ENCODE results near the gene HBG1. TPM values are rescaled to one million over a fixed set of nuclear protein-coding genes. Genes with fewer than 3 reads are reported as not detected.

The HBG1 gene
- total RNA-seq, 1 donor from 2014 or later = not detected

GRCh38 chr11:5230266-5230665 is 19.4 kb downstream of the HBG1 start:
- no peak for DNase-seq (ENCODE audit: low read depth)
- no peaks in the 10 kb centered on the region for H3K27me3 ChIP-seq (ENCODE audit: control insufficient read depth, insufficient read depth, low read length)
- H3K4me3 ChIP-seq (ENCODE audit: low read depth, low read length) = no peak overlapping the region
- H3K36me3 ChIP-seq (ENCODE audit: control insufficient read depth, insufficient read depth, low read length) = no peaks in the 10 kb centered on the region
- TF ChIP-seq CTCF (IDR thresholded peaks at IDR 0.05; ENCODE audit: insufficient read depth, low read length, poor library complexity, severe bottlenecking) = no peak

- no peak for DNase-seq (ENCODE audit: low read depth)
- no peak overlapping the region for H3K4me3 ChIP-seq (ENCODE audit: low read depth, low read length)
- no peaks in the 10 kb centered on the region for H3K27me3 ChIP-seq (ENCODE audit: control insufficient read depth, insufficient read depth, low read length)
- no peak for TF ChIP-seq CTCF (IDR thresholded peaks at IDR 0.05; ENCODE audit: insufficient read depth, low read length, poor library complexity, severe bottlenecking)
- no peaks in the 10 kb centered on the region for H3K36me3 ChIP-seq (ENCODE audit: control insufficient read depth, insufficient read depth, low read length)
Measured at GRCh38 chr11:5229796-5230195, 19.9 kb downstream of the HBG1 start.

- Histone ChIP-seq H3K4me3 (ENCODE audit: low read depth, low read length) (no peak overlapping the region), H3K27me3 (ENCODE audit: control insufficient read depth, insufficient read depth, low read length) (no peaks in the 10 kb centered on the region), H3K36me3 (ENCODE audit: control insufficient read depth, insufficient read depth, low read length) (no peaks in the 10 kb centered on the region)
- no peak for DNase-seq (ENCODE audit: low read depth)
- no peak for TF ChIP-seq CTCF (IDR thresholded peaks at IDR 0.05; ENCODE audit: insufficient read depth, low read length, poor library complexity, severe bottlenecking)
Measured at GRCh38 chr11:5229356-5229755, 20.3 kb downstream of the HBG1 start.

- no peak for TF ChIP-seq CTCF (IDR thresholded peaks at IDR 0.05; ENCODE audit: insufficient read depth, low read length, poor library complexity, severe bottlenecking)
- Histone ChIP-seq H3K27me3 (ENCODE audit: control insufficient read depth, insufficient read depth, low read length) (no peaks in the 10 kb centered on the region), H3K36me3 (ENCODE audit: control insufficient read depth, insufficient read depth, low read length) (no peaks in the 10 kb centered on the region), H3K4me3 (ENCODE audit: low read depth, low read length) (no peak overlapping the region)
- no peak for DNase-seq (ENCODE audit: low read depth)
Measured at GRCh38 chr11:5228124-5228523, 21.5 kb downstream of the HBG1 start.

- no peak for TF ChIP-seq CTCF (IDR thresholded peaks at IDR 0.05; ENCODE audit: insufficient read depth, low read length, poor library complexity, severe bottlenecking)
Measured at GRCh38 chr11:5227681-5228080, 22.0 kb downstream of the HBG1 start.

GRCh38 chr11:5226732-5227310 is 22.8 kb downstream of the HBG1 start, which contains the start of gene HBB:
Gene HBB, minus strand, starts transcription at chr11:5227071. Its CDS starts 50 bp downstream, at chr11:5227021.
- Histone ChIP-seq H3K36me3 (ENCODE audit: control insufficient read depth, insufficient read depth, low read length) (no peaks in the 10 kb centered on the region), H3K4me3 (ENCODE audit: low read depth, low read length) (no peak within 1 kb of the TSS), H3K27me3 (ENCODE audit: control insufficient read depth, insufficient read depth, low read length) (no peaks in the 10 kb centered on the region)
- DNase-seq (ENCODE audit: low read depth) = no peak
- TF ChIP-seq CTCF (IDR thresholded peaks at IDR 0.05; ENCODE audit: insufficient read depth, low read length, poor library complexity, severe bottlenecking) = no peak

More at GRCh38 chr11:5227681-5228080, 22.0 kb downstream of the HBG1 start:
- DNase-seq (ENCODE audit: low read depth) = no peak
- Histone ChIP-seq H3K4me3 (ENCODE audit: low read depth, low read length) (no peak overlapping the region), H3K36me3 (ENCODE audit: control insufficient read depth, insufficient read depth, low read length) (no peaks in the 10 kb centered on the region), H3K27me3 (ENCODE audit: control insufficient read depth, insufficient read depth, low read length) (no peaks in the 10 kb centered on the region)
